AG08396 (cell line): ENCODE measurements around the gene RNF10.
A peak's percentile ranks its signal among the peaks of the same experiment; 100 is the strongest.
"Not testable (repeated sequence)": the region's sequence is repeated elsewhere in the genome, so short reads cannot be mapped to it uniquely, and the experiment has no call there.

Experiments
- DNase-seq: peaks from one replicate; pipeline ENCODE4 v3.0.0; 2012; ENCODE audit warnings: low spot score, mixed read lengths

Gene RNF10

GRCh38 chr12:120534203-120534702 lies at the start of gene RNF10:
TSS of gene RNF10 (plus strand) at chr12:120534356. CDS start at chr12:120534812, 456 bp downstream.
- DNase-seq, result peak; percentile 91

GRCh38 chr12:120485961-120486881 lies 47.9 kb upstream of the RNF10 start:
- DNase-seq, result no peak

DNA sequence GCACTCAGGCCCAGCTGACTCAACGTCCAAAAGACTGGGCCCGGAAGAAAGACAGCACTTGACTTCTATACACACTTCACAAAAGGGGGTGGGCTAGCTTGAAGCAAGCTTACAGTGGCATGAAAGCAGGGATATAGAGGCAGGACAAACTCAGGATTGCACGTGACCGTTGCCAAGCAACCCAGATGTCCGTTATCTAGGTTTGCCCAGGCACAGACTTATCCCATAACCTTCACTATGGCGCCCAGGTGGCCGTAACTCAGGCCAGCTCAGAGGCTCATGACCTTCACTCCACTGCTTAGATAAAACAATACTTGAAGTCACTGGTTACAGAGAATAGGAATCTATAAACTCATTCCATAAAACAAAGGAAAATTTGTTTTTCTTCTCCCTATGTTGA lies 46.6 kb upstream of the RNF10 start:
- DNase-seq, result not testable (repeated sequence)

DNA sequence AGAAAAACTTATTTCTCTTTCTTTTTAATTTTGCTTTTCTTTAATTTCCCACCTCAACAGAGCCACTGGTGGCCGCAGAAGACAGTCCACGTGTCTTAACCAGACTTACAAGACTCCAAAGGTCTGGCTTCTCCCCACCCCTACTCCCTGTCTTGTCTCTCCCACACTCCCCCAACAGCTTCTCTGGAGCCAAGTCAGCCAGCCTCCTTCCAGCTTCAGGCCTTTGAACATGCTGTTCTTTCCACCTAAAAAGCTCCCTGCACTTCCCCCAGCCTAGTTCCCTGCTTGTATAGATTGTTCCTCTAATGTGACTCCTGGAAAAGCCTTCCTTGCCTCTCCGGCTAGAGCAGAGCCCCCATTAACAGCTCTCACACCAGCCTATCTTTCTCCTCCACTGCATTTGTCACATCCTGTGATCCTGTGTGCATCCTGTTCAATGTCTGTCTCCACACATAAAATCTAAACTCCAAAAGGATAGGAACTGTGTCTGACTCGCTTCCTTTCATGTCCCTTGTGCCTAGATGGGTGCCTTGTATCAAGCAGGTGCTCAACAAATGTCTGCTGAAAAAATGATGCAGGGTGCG lies 46.0 kb upstream of the RNF10 start:
- DNase-seq, result no peak

GRCh38 chr12:120489018-120489417 lies 45.1 kb upstream of the RNF10 start:
- DNase-seq, result no peak

DNA sequence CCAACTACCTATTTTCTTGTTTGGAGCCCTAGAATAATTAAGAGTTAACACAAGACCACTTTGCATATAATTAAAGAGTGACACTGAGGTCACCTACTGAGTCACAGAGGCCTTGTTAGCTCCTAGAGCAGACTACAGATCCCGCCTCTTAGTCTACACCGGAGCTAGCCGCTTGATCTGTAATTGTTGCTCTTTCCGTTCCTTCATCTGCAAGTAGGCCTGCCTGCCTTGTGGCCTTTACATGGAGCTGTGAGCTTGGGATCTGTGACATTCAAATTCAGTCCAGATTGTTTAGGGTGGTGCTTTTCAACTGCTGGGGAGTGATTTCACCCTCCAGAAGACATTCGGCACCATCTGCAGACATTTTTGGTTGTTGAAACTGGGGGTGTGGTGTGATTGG lies 43.8 kb upstream of the RNF10 start:
- DNase-seq, result no peak

DNA sequence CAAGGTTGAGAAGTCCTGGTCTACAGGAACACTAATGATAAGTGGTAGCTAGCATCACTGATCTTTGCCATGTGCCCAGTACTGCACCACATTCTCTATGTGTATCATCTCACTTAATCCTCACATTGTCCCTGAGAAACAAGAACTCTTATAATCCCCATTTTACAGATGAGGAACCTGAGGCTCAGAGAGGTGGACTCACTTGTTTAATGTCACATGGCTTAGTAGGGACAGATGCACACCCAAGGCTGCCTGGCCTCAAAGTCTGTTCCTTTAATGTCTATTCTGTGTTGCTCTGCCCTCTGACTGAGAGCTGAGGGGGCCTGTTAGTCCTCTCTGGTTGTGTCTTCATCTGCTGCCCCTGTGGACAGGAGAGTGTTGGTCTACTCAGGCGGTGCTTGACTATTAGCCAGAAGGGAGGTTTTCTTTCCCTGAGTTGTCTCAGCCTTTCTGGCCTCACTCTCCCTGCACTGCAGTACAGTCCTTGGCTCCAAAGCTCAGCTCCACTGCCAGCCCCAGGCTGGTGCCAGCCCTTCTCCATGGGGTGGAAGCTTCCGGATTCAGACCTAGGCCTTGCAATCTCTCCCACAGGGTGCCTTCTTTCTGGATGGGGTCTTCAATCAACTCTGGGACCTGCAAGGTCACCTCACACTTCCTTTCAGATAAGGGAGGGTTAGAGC lies 43.2 kb upstream of the RNF10 start:
- no peak for DNase-seq

DNA sequence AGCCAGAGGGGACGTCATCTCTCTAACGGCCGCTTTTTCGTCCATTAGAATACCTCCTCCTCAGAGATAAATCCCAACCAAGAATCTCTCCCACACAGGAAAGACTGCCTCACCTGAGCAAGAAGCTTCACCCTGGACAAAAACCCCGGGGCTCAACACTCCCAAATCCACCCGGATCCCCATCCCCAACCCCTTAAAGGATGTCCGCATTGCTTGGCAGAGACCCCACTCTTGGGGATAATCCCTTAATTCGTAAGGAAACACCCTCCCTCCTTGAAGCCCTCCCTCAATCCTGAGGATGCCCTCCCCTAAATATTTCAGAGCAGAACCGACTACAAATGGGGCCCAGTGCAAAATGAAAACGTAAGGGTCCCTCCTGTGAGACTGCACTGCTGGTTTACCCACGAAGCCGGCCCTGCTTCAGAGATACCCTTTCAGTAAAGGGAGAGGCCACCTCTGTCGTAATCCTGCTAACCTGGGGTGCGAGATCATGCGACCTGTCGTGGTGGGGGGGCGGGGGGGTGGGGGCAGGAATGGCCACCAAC lies 38.9 kb upstream of the RNF10 start:
- no peak for DNase-seq

GRCh38 chr12:120495731-120496412 lies 38.3 kb upstream of the RNF10 start, which contains the start of gene DYNLL1:
TSS of gene DYNLL1 (plus strand) at chr12:120496113. CDS start at chr12:120496422, 309 bp downstream.
- DNase-seq, result peak; percentile 98

DNA sequence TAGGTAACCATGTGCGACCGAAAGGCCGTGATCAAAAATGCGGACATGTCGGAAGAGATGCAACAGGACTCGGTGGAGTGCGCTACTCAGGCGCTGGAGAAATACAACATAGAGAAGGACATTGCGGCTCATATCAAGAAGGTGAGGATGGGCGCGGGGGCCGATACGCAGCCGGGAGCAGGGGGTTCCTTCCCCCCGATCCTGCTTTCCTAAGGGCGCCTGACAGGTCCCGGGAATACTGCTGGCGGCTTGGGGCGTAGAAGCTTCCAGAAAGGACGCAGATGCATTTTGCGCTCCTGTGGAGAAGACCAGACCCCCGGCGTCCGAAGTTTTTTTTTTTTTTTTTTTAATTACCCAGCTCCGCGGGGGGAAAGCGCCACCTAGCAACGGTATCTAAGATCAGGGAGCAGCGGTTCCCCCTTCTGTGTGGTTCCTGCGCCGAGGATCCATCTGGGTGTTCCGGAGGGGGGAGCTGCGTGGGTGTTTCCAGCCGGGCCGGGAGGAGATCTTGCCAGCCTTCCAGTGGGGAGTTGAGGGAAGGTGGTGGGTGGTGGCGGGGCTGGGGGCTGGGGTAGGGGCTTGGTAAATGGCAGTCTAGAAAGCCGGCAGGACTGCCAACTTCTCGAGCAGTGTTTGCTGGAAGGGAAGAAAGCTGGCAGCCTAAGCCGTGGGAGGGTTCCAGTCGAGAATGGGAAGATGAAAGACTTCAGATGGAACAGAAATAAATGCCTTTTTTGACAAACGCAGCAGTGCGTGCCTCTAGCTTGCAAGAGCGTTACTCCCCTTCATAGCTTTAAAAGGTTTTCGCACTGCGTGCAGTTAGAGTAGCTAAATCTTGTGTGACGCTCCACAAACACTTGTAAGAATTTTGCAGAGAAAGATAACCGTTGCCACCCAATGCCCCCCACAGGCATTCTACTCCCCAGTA lies 37.5 kb upstream of the RNF10 start:
- peak; percentile 74 for DNase-seq

GRCh38 chr12:120497524-120498150 lies 36.5 kb upstream of the RNF10 start:
- peak; percentile 45 for DNase-seq

- no peak for DNase-seq
Measured at GRCh38 chr12:120498870-120499515, 35.2 kb upstream of the RNF10 start.

DNA sequence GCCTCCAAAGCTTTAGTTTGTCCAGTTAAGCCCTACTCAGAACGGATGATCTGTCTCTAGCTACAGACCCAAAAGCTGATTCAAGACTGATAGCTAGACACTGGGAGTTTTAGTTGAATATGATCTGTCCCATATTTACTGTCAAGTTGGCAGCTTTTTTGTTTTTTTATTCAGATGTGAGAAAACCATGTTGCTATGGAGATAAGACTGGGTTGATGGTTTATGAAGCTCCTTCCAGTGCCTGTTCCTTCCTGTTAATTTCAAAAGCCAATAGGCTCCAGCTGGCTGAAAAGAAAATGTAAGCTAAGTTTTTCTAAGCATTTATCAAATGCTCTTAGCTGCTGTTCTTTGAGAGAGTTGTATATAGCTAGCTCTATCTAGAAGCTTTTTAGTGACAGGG lies 33.6 kb upstream of the RNF10 start:
- no peak for DNase-seq

DNA sequence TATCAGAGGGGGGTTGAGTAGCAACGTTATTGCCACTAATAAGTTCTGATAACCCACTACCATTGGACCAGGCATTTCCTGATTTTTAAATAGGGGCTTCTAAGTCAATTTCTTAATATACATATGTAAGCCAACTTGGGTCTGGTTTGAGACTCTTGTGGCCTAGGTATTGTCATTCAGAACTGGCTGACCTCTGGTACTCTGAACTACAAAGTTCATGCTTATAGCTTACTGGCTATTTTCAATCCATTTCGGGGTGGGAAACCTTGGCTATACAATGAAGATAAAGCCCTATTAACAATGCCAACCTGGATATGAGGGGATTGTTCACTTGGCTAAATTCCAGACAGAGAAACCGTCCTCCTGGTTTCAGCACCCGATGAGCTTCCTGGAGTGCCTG lies 29.6 kb upstream of the RNF10 start:
- DNase-seq, result no peak

DNA sequence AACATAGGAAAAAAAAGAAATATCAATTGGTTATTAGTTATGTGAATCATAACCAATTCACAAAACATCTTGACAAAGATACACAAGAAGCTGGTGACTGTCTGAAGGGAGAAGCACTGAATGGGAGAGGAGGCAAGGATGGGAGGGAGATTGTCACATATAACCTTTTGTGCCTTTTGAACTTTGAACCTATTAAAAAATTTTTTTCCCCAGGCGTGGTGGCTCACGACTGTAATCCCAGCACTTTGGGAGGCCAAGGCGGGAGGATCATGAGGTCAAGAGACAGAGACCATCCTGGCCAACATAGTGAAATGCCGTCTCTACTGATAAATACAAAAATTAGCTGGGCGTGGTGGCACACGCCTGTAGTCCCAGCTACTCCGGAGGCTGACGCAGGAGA lies 25.6 kb upstream of the RNF10 start:
- DNase-seq, result no peak

DNA sequence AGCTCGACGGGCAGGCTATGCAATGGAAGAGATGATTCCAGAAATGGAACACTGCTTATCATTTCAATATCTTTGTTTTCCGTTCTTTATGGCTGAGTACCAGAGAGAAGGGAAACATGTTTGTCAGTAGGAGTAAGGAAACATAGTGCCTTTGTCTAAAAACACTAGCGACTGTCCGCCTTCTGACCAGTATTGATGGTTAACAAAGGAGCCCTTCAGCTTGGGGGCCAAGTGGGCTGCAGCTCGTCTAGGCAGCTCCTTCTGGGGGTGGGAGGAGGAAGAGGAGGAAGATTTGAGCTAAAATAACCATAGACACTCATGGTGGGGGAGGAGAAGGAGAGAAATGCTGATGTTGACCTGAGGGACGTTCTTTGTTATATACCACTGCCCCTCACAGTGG lies 20.2 kb upstream of the RNF10 start:
- DNase-seq, result no peak

GRCh38 chr12:120515496-120515895 lies 18.7 kb upstream of the RNF10 start:
- no peak for DNase-seq

- not testable (repeated sequence) for DNase-seq
Measured at GRCh38 chr12:120519324-120519723, 14.8 kb upstream of the RNF10 start.

GRCh38 chr12:120522568-120522967 lies 11.6 kb upstream of the RNF10 start:
- no peak for DNase-seq
